Heart right ventricle (tissue), 16 donors: Measurements from ENCODE around the gene LYPLAL1. TPM values are rescaled to one million over a fixed set of nuclear protein-coding genes. Genes with fewer than 3 reads are reported as not detected.

Source experiments
- ATAC-seq, 8 donors: fragments of 200-7000 bp; cut with Tn5 transposase; one replicate each; pipeline ENCODE4 v1.9.1; 2020; ENCODE audit warnings: mild to moderate bottlenecking in 8 of 8, moderate library complexity in 8 of 8, moderate number of reproducible peaks in 1 of 8
- DNase-seq, 2 donors: peaks; one replicate each; pipeline ENCODE4 v3.0.0-alpha.2; 2020
- H3K27ac ChIP-seq, 10 donors: fragments of 200-600 bp; sonication (generic) in 2 of 10; one replicate each; pipeline versions ENCODE4 v1.5.0 to v1.8.0; 2020 to 2022; ENCODE audit warnings: mild to moderate bottlenecking in 3 of 10
- H3K27me3 ChIP-seq, 7 donors: fragments of 200-600 bp; one replicate each; pipeline ENCODE4 v1.8.0; 2021 to 2022; ENCODE audit warnings: mild to moderate bottlenecking in 2 of 7
- H3K36me3 ChIP-seq, 9 donors: fragments of 200-600 bp; sonication (generic) in 1 of 9; one replicate each; pipeline versions ENCODE4 v1.5.0 to v1.8.0; 2020 to 2022; ENCODE audit warnings: mild to moderate bottlenecking in 2 of 9
- H3K4me1 ChIP-seq, 9 donors: fragments of 200-600 bp; sonication (generic) in 1 of 9; one replicate each; pipeline versions ENCODE4 v1.5.0 to v1.8.0; 2020 to 2022; ENCODE audit warnings: mild to moderate bottlenecking in 4 of 9
- H3K4me3 ChIP-seq, 10 donors: fragments of 200-600 bp; sonication (generic) in 2 of 10; one replicate each; pipeline versions ENCODE4 v1.5.0 to v1.8.0; 2020 to 2022; ENCODE audit warnings: mild to moderate bottlenecking in 7 of 10, moderate library complexity in 2 of 10
- H3K9me3 ChIP-seq, 11 donors: fragments of 200-600 bp in 10 of 11; sonication (generic) in 2 of 11; one replicate each; pipeline versions ENCODE4 v1.5.0 to v1.8.0; 2013 to 2022; ENCODE audit warnings: mild to moderate bottlenecking in 2 of 11, control low read depth in 1 of 11, moderate library complexity in 1 of 11
- CTCF ChIP-seq, 9 donors: fragments of 200-600 bp; sonication (generic) in 2 of 9; IDR thresholded peaks; one replicate each; pipeline versions ENCODE4 v1.5.0 to v1.8.0; 2021 to 2022; ENCODE audit warnings: antibody characterized with exemption in 9 of 9, mild to moderate bottlenecking in 5 of 9, moderate library complexity in 1 of 9
- WGBS, 2 donors: extraction: QIAGEN DNeasy Blood & Tissue Kit; methylation state at CpG; one replicate each; pipeline ENCODE4 v1.1.7; 2013; ENCODE audit warnings: inconsistent platforms in 1 of 2; 5-methylcytosine and 5-hydroxymethylcytosine counted together
- intact Hi-C, 10 donors: fragments of 100-400 bp; cut with DNase I; formaldehyde crosslinking; loops; one replicate each; pipeline versions ENCODE4 v1.11.1 to v1.14.2; 2022
- polyA plus RNA-seq, 2 donors: library from polyadenylated mRNA; stranded (reverse); fragments of 200-250 nt; gene quantifications; one replicate each; pipeline ENCODE4 v1.2.3, GENCODE V29; 2013
- total RNA-seq, 10 donors: library from RNA; stranded (reverse); fragmentation: NEBNext Ultra II Directional in 3 of 10; extraction: Animal tissue kit (Norgen Biotek cat#: 25700) in 3 of 10; gene quantifications; one replicate each; pipeline versions ENCODE4 v1.2.1 to v1.2.4, GENCODE V29; 2021 to 2023
- donor health status: Arrhythmogenic right ventricular cardiomyopathy.
- donor health status: ischemic (EF 13 %, LVEDD 7.1; RV severe dilation, severe dysfunction).
- donor health status: healthy with polysubstance abuse.
- donor health status: DM: no; HTN: yes; CAD: no.
- donor health status: DM: no; HTN: no; CAD: no.
- donor health status: ischemic (EF 25% LVEDD 6.9; RV normal size, moderate dysfunction).
- donor health status: ischemic (EF 25% LVEDD 5.7; RV mildly dilated, moderate dysfunction).
- donor health status: healthy.
- donor health status: DM: yes; HTN: yes; CAD: no.
- donor health status: Ischemic cardiomyopathy.
- donor health status: ischemic (EF 35%, LVEDD 5.7; RV mildly dilated, moderate dysfunction).
- donor health status: nonischemic (EF 11% LVEDD 7.7; RV severe dilation, severe dysfunction).
- donor health status: DM: yes; HTN: yes; CAD: no.
- donor health status: PGD.
- donor health status: ischemic (EF 29% LVEDD 5.4; RV normal size, mild dysfunction).
- donor health status: nonischemic (EF 23%, LVEDD 6.1; RV moderate dilation, normal function).

Gene LYPLAL1
- total and polyA plus RNA-seq, 12 donors, result 22.2 to 186 (median 109) TPM

- DNase-seq, result no peak
- Histone ChIP-seq H3K27ac (no peak overlapping the region), H3K4me3 (no peak overlapping the region), H3K4me1 (peaks cover 0 to 5% (median 0%) of the 10 kb centered on the region in 9 donors), H3K36me3 (no peaks in the 10 kb centered on the region), H3K9me3 (no peaks in the 10 kb centered on the region), H3K27me3 (no peaks in the 10 kb centered on the region)
- intact Hi-C loops, result no loop called here
- ATAC-seq, result peak in 1 of 8 donors; percentile 52
- WGBS, 2 donors, result 74 to 79% methylated on average over 2 of the region's 2 CpGs
- no peak for TF ChIP-seq CTCF (IDR thresholded peaks at IDR 0.05)
Observed at GRCh38 chr1:219160967-219161366, 12.7 kb upstream of the LYPLAL1 start.

DNA sequence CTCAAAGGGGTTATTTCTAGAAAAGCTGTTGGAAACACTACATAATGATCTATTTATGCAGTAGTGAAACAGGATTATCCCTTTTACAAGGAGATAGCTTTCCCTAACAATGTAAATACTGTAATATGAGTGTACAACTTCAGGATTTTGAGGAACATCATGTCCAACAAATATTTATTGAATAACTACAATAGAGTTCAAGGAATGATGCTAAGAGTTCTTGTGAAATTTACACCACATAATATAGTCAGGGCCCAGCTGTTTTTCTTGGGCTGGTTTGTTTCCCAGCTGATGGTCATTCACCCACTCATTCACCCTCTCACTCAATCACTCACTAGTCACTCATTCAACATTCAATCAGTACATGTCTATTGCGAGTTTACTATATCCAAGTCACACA lies 12.3 kb upstream of the LYPLAL1 start:
- intact Hi-C loops, result no loop called here
- ATAC-seq, result no peak
- 83 to 94% methylated on average over 1 of the region's 1 CpG for WGBS, 2 donors

DNA sequence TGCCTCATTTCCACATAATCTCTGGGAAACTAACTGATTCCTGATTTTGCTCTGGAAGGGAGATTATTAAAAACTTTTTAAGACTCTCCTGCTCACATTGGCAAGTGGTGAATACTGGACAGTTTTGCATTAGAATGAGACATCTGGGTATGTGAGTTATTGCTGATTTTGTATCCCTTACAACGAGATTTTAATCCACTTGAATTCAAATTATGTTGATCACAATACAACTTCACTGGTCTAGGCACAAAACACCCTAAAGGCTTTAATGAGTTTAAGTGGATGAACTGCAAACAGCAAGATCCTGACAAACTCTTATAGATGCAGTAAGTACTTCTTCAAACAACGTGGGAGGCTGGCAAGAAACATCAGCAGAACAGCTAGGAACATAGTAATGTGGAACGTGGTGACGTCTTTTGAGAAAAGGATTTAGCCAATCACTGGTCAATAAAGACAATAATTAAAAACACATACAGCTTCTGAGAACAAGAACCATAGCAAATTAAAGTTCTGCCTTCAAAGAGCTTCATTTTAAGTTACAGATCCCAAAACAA lies 10.2 kb upstream of the LYPLAL1 start:
- Histone ChIP-seq H3K36me3 (no peaks in the 10 kb centered on the region), H3K9me3 (no peaks in the 10 kb centered on the region), H3K27me3 (no peaks in the 10 kb centered on the region), H3K4me1 (peaks cover 0 to 5% (median 0%) of the 10 kb centered on the region in 9 donors), H3K27ac (no peak overlapping the region), H3K4me3 (no peak overlapping the region)
- no peak for ATAC-seq
- 86 to 89% methylated on average over 4 of the region's 4 CpGs for WGBS, 2 donors
- intact Hi-C loops, result no loop called here
- TF ChIP-seq CTCF (IDR thresholded peaks at IDR 0.05), result no peak
- DNase-seq, result no peak

More for the DNA sequence above, 12.3 kb upstream of the LYPLAL1 start:
- no peak for TF ChIP-seq CTCF (IDR thresholded peaks at IDR 0.05)
- Histone ChIP-seq H3K4me1 (peaks cover 0 to 5% (median 0%) of the 10 kb centered on the region in 9 donors), H3K9me3 (no peaks in the 10 kb centered on the region), H3K4me3 (no peak overlapping the region), H3K27ac (no peak overlapping the region), H3K27me3 (no peaks in the 10 kb centered on the region), H3K36me3 (no peaks in the 10 kb centered on the region)
- DNase-seq, result no peak

DNA sequence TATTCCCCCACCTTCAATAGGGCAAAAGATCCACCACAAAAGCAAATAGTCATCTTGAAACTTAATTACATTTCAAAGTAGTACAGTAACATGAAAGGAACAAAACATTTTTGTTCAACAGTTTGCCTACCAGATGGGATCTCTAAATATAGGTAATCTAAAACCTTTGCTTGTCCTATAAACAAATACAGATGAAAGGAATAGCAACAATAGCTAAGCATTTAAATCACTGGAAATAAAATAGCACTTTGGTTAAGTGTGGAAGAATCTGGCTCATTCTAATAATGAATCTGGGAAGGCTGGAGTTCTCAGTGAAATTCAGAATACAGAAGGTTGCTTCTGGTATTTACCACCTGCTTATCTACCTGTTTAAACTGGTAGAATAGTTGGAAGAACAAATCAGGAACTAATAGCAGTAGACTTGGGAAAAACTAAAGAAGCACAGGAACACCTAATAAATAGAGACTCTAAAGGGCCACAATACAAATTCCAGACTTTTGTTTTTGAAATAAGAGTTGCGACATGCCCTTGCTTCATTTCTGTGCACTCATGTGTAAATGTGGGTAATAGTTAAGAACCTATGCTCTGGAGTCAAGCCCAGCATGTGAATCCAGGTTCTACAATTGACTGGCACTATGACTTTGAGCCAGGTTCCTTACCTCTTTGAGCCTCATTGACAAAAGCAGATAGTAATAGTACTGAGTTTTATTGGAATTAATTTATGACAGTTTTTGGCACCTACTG lies 2.3 kb upstream of the LYPLAL1 start:
- peaks cover 0 to 43% (median 23%) of the 10 kb centered on the region in 9 donors for H3K4me1 ChIP-seq
- DNase-seq (no peak), ATAC-seq (no peak)
- no peak overlapping the region for H3K4me3 ChIP-seq
- intact Hi-C loops, result loop anchor here in 3 of 10 donors (10.0 kb wide), 3 partner anchors 707 to 837 kb away; partner anchors contain the start of gene TGFB2 (in 1 of the 3)
- peak overlapping the region in 3 of 10 donors; percentile 6 to 45 (median 27) for H3K27ac ChIP-seq
- no peaks in the 10 kb centered on the region for H3K27me3 ChIP-seq
- H3K36me3 ChIP-seq, result no peaks in the 10 kb centered on the region
- 93 to 95% methylated on average over 1 of the region's 1 CpG for WGBS, 2 donors
- H3K9me3 ChIP-seq, result no peaks in the 10 kb centered on the region
- TF ChIP-seq CTCF (IDR thresholded peaks at IDR 0.05), result no peak
